Measurements from ENCODE around the gene PIBF1. TPM values are rescaled to one million over a fixed set of nuclear protein-coding genes. Genes with fewer than 3 reads are reported as not detected.

Gene PIBF1
- total and polyA plus RNA-seq, 4 donors = 3.1 to 18.3 (median 6.5) TPM

GRCh38 chr13:73054712-73055111 lies 272.8 kb downstream of the PIBF1 start:
- Histone ChIP-seq H3K9ac (ENCODE audit: low read depth in 1 of 2, low read length in 2 of 2) (no peak overlapping the region), H3K27me3 (ENCODE audit: control insufficient read depth in 4 of 4, insufficient read depth in 4 of 4, low read length in 3 of 4) (no peaks in the 10 kb centered on the region), H3K27ac (ENCODE audit: low read depth in 1 of 2, low read length in 2 of 2) (no peak overlapping the region), H3K4me1 (ENCODE audit: control insufficient read depth in 4 of 4, insufficient read depth in 4 of 4, low read length in 3 of 4) (peaks cover under 1 to 12% (median 8%) of the 10 kb centered on the region in 4 donors), H3K4me3 (ENCODE audit: low read depth in 1 of 3, low read length in 3 of 3) (no peak overlapping the region), H3K9me3 (ENCODE audit: control insufficient read depth in 4 of 4, low read length in 3 of 4) (no peaks in the 10 kb centered on the region), H3K36me3 (ENCODE audit: control insufficient read depth in 4 of 4, insufficient read depth in 3 of 4, low read depth in 1 of 4, low read length in 3 of 4) (no peaks in the 10 kb centered on the region)
- WGBS = 65% methylated on average over 5 of the region's 5 CpGs
- TF ChIP-seq CTCF (IDR thresholded peaks at IDR 0.05; ENCODE audit: low read depth, low read length, missing input control) = no peak
- no peak for TF ChIP-seq HNF4A (conservative IDR thresholded peaks at IDR 0.05)
- TF ChIP-seq GABPA (IDR thresholded peaks at IDR 0.05 in 1 of 2, conservative IDR thresholded peaks at IDR 0.05 in 1 of 2) = no peak
- TF ChIP-seq RXRA (IDR thresholded peaks at IDR 0.05) = no peak
- no peak for TF ChIP-seq FOXA2 (IDR thresholded peaks at IDR 0.05)
- no peak for TF ChIP-seq YY1 (IDR thresholded peaks at IDR 0.05)
- no peak for TF ChIP-seq ATF3 (IDR thresholded peaks at IDR 0.05)
- no peak for DNase-seq (ENCODE audit: low spot score)

- no peak overlapping the region for H3K27ac ChIP-seq (ENCODE audit: low read depth in 1 of 2, low read length in 2 of 2)
- peaks cover 2 to 21% (median 13%) of the 10 kb centered on the region in 4 donors for H3K4me1 ChIP-seq (ENCODE audit: control insufficient read depth in 4 of 4, insufficient read depth in 4 of 4, low read length in 3 of 4)
- no peak overlapping the region for H3K4me3 ChIP-seq (ENCODE audit: low read depth in 1 of 3, low read length in 3 of 3)
- WGBS = 74% methylated on average over 8 of the region's 8 CpGs
- H3K9ac ChIP-seq (ENCODE audit: low read depth in 1 of 2, low read length in 2 of 2) = no peak overlapping the region
- H3K36me3 ChIP-seq (ENCODE audit: control insufficient read depth in 4 of 4, insufficient read depth in 3 of 4, low read depth in 1 of 4, low read length in 3 of 4) = no peaks in the 10 kb centered on the region
- H3K27me3 ChIP-seq (ENCODE audit: control insufficient read depth in 4 of 4, insufficient read depth in 4 of 4, low read length in 3 of 4) = no peaks in the 10 kb centered on the region
- no peaks in the 10 kb centered on the region for H3K9me3 ChIP-seq (ENCODE audit: control insufficient read depth in 4 of 4, low read length in 3 of 4)
- DNase-seq (ENCODE audit: low spot score) = no peak
- TF ChIP-seq FOXA1 (IDR thresholded peaks at IDR 0.05) (no peak), YY1 (IDR thresholded peaks at IDR 0.05) (no peak), TAF1 (conservative IDR thresholded peaks at IDR 0.05) (no peak), RXRA (IDR thresholded peaks at IDR 0.05) (no peak), REST (IDR thresholded peaks at IDR 0.05) (no peak), ATF3 (IDR thresholded peaks at IDR 0.05) (no peak), ZBTB33 (IDR thresholded peaks at IDR 0.05) (no peak), GABPA (IDR thresholded peaks at IDR 0.05 in 1 of 2, conservative IDR thresholded peaks at IDR 0.05 in 1 of 2) (no peak), FOXA2 (IDR thresholded peaks at IDR 0.05) (no peak), CTCF (IDR thresholded peaks at IDR 0.05; ENCODE audit: low read depth, low read length, missing input control) (no peak), MAX (IDR thresholded peaks at IDR 0.05) (no peak), EGR1 (IDR thresholded peaks at IDR 0.05; ENCODE audit: low read depth in 2 of 2) (no peak)
Observed at GRCh38 chr13:73055813-73056564, 274.1 kb downstream of the PIBF1 start.
